ENCODE results near the gene UNC5C.
"Not testable (repeated sequence)": the region's sequence is repeated elsewhere in the genome, so short reads cannot be mapped to it uniquely, and the experiment has no call there.

- TF ChIP-seq, protein P1, sequence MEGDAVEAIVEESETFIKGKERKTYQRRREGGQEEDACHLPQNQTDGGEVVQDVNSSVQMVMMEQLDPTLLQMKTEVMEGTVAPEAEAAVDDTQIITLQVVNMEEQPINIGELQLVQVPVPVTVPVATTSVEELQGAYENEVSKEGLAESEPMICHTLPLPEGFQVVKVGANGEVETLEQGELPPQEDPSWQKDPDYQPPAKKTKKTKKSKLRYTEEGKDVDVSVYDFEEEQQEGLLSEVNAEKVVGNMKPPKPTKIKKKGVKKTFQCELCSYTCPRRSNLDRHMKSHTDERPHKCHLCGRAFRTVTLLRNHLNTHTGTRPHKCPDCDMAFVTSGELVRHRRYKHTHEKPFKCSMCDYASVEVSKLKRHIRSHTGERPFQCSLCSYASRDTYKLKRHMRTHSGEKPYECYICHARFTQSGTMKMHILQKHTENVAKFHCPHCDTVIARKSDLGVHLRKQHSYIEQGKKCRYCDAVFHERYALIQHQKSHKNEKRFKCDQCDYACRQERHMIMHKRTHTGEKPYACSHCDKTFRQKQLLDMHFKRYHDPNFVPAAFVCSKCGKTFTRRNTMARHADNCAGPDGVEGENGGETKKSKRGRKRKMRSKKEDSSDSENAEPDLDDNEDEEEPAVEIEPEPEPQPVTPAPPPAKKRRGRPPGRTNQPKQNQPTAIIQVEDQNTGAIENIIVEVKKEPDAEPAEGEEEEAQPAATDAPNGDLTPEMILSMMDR (IDR thresholded peaks at IDR 0.05): not testable (repeated sequence)
- TF ChIP-seq POLR2A, POLR2AphosphoS5, EP300 (IDR thresholded peaks at IDR 0.05): not testable (repeated sequence)
These were observed 377.4 kb downstream of the UNC5C start for GRCh38 chr4:95171377-95171776.
